GM12878 (cell line): ENCODE measurements around the gene CC2D2B.

Source experiments
- CHD2 ChIP-seq: IDR thresholded peaks from 2 replicates; pipeline ENCODE4 v1.6.1; 2011; ENCODE audit warnings: low read depth, low read length, improper control_type of control experiment, borderline replicate concordance
- EP300 ChIP-seq, 2 experiments: fragments of 150-350 bp in 1 of 2; IDR thresholded peaks; 2 replicates each; pipeline ENCODE4 v1.6.1; 2011 to 2012; ENCODE audit warnings: low read depth in 2 of 2, low read length in 2 of 2, borderline replicate concordance in 1 of 2, improper control_type of control experiment in 1 of 2, inconsistent platforms in 1 of 2; ENCODE audit not compliant: control insufficient read depth in 1 of 2
- KAT2A ChIP-seq: conservative IDR thresholded peaks from 2 replicates; pipeline ENCODE4 v1.6.1; 2011; ENCODE audit warnings: low read depth, low read length; ENCODE audit not compliant: control insufficient read depth
- MYC ChIP-seq: IDR thresholded peaks from 2 replicates; pipeline ENCODE4 v1.6.1; 2011; ENCODE audit warnings: mild to moderate bottlenecking, low read length, moderate library complexity, inconsistent platforms; ENCODE audit not compliant: insufficient read depth, insufficient replicate concordance, insufficient read length, severe bottlenecking
- TF ChIP-seq, protein P1 (sequence below), 3 experiments: IDR thresholded peaks in 2 of 3; conservative IDR thresholded peaks in 1 of 3; 2 replicates each; pipeline ENCODE4 v1.5.1; 2011; ENCODE audit warnings: low read depth in 3 of 3, low read length in 3 of 3, mild to moderate bottlenecking in 3 of 3, control low read depth in 2 of 3, moderate library complexity in 2 of 3, inconsistent platforms in 1 of 3, mixed read lengths in 1 of 3; ENCODE audit not compliant: control insufficient read depth in 2 of 3, insufficient read depth in 1 of 3; ENCODE audit errors: extremely low read depth in 1 of 3

GRCh38 chr10:95908450-95908849, 675 bp downstream of the CC2D2B start:
- TF ChIP-seq, protein P1, sequence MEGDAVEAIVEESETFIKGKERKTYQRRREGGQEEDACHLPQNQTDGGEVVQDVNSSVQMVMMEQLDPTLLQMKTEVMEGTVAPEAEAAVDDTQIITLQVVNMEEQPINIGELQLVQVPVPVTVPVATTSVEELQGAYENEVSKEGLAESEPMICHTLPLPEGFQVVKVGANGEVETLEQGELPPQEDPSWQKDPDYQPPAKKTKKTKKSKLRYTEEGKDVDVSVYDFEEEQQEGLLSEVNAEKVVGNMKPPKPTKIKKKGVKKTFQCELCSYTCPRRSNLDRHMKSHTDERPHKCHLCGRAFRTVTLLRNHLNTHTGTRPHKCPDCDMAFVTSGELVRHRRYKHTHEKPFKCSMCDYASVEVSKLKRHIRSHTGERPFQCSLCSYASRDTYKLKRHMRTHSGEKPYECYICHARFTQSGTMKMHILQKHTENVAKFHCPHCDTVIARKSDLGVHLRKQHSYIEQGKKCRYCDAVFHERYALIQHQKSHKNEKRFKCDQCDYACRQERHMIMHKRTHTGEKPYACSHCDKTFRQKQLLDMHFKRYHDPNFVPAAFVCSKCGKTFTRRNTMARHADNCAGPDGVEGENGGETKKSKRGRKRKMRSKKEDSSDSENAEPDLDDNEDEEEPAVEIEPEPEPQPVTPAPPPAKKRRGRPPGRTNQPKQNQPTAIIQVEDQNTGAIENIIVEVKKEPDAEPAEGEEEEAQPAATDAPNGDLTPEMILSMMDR (IDR thresholded peaks at IDR 0.05 in 2 of 3, conservative IDR thresholded peaks at IDR 0.05 in 1 of 3; ENCODE audit: control insufficient read depth in 2 of 3, extremely low read depth in 1 of 3, insufficient read depth in 1 of 3, low read depth in 3 of 3, low read length in 3 of 3): no peak
- TF ChIP-seq EP300 (IDR thresholded peaks at IDR 0.05; ENCODE audit: borderline replicate concordance in 1 of 2, control insufficient read depth in 1 of 2, low read depth in 2 of 2, low read length in 2 of 2) (no peak), MYC (no peak), CHD2 (no peak), KAT2A (no peak)
